GM12878 (cell line): ENCODE measurements around the gene ENOX1.

Experiments
- EZH2 ChIP-seq: IDR thresholded peaks from 2 replicates; pipeline ENCODE4 v1.6.1; 2012; ENCODE audit warnings: low read depth, mild to moderate bottlenecking, control low read depth, inconsistent platforms, low read length, borderline replicate concordance; ENCODE audit not compliant: control insufficient read depth
- HDAC2 ChIP-seq: fragments of 200-600 bp; sonication (generic); IDR thresholded peaks from 2 replicates; pipeline ENCODE4 v1.6.1; 2017
- POLR2A ChIP-seq: IDR thresholded peaks from 2 replicates; pipeline ENCODE4 v1.6.1; 2011; ENCODE audit warnings: low read depth, mild to moderate bottlenecking, low read length
- TF ChIP-seq, protein P1 (sequence below): IDR thresholded peaks from 2 replicates; pipeline ENCODE4 v1.6.1; 2012; ENCODE audit warnings: mild to moderate bottlenecking, low read depth, low read length
- TF ChIP-seq, protein P2 (sequence below): fragments of 450-650 bp; conservative IDR thresholded peaks from 2 replicates; pipeline ENCODE4 v1.6.1; 2017; ENCODE audit warnings: mild to moderate bottlenecking, moderate library complexity
- TF ChIP-seq, protein P3 (sequence below), 3 experiments: IDR thresholded peaks in 2 of 3; conservative IDR thresholded peaks in 1 of 3; 2 replicates each; pipeline ENCODE4 v1.5.1; 2011; ENCODE audit warnings: low read depth in 3 of 3, low read length in 3 of 3, mild to moderate bottlenecking in 3 of 3, control low read depth in 2 of 3, moderate library complexity in 2 of 3, inconsistent platforms in 1 of 3, mixed read lengths in 1 of 3; ENCODE audit not compliant: control insufficient read depth in 2 of 3, insufficient read depth in 1 of 3; ENCODE audit errors: extremely low read depth in 1 of 3

DNA sequence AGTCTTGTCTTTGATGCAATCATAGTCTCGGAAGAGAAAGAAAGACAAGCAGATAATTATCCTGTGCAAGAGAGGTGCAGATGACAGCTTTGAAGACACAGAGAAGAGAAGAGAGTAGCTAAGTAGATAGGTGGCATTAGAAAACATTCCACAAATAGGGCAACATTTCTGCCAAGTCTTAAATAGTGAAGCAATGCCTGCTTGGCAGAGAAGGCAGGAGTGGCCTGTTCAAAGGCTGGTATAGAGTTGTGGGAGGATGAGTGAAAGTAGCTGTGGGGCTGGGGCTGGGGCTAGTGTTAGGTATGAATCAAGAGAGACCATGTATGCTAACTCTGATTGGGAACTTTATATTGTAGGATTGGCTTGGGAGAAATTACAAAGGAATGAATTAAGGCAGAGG, 457.9 kb downstream of the ENOX1 start:
- TF ChIP-seq, protein P1, sequence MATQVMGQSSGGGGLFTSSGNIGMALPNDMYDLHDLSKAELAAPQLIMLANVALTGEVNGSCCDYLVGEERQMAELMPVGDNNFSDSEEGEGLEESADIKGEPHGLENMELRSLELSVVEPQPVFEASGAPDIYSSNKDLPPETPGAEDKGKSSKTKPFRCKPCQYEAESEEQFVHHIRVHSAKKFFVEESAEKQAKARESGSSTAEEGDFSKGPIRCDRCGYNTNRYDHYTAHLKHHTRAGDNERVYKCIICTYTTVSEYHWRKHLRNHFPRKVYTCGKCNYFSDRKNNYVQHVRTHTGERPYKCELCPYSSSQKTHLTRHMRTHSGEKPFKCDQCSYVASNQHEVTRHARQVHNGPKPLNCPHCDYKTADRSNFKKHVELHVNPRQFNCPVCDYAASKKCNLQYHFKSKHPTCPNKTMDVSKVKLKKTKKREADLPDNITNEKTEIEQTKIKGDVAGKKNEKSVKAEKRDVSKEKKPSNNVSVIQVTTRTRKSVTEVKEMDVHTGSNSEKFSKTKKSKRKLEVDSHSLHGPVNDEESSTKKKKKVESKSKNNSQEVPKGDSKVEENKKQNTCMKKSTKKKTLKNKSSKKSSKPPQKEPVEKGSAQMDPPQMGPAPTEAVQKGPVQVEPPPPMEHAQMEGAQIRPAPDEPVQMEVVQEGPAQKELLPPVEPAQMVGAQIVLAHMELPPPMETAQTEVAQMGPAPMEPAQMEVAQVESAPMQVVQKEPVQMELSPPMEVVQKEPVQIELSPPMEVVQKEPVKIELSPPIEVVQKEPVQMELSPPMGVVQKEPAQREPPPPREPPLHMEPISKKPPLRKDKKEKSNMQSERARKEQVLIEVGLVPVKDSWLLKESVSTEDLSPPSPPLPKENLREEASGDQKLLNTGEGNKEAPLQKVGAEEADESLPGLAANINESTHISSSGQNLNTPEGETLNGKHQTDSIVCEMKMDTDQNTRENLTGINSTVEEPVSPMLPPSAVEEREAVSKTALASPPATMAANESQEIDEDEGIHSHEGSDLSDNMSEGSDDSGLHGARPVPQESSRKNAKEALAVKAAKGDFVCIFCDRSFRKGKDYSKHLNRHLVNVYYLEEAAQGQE, result no peak
- TF ChIP-seq POLR2A (no peak), HDAC2 (no peak), EZH2 (no peak)
- TF ChIP-seq, protein P2, sequence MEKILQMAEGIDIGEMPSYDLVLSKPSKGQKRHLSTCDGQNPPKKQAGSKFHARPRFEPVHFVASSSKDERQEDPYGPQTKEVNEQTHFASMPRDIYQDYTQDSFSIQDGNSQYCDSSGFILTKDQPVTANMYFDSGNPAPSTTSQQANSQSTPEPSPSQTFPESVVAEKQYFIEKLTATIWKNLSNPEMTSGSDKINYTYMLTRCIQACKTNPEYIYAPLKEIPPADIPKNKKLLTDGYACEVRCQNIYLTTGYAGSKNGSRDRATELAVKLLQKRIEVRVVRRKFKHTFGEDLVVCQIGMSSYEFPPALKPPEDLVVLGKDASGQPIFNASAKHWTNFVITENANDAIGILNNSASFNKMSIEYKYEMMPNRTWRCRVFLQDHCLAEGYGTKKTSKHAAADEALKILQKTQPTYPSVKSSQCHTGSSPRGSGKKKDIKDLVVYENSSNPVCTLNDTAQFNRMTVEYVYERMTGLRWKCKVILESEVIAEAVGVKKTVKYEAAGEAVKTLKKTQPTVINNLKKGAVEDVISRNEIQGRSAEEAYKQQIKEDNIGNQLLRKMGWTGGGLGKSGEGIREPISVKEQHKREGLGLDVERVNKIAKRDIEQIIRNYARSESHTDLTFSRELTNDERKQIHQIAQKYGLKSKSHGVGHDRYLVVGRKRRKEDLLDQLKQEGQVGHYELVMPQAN, result no peak
- TF ChIP-seq, protein P3, sequence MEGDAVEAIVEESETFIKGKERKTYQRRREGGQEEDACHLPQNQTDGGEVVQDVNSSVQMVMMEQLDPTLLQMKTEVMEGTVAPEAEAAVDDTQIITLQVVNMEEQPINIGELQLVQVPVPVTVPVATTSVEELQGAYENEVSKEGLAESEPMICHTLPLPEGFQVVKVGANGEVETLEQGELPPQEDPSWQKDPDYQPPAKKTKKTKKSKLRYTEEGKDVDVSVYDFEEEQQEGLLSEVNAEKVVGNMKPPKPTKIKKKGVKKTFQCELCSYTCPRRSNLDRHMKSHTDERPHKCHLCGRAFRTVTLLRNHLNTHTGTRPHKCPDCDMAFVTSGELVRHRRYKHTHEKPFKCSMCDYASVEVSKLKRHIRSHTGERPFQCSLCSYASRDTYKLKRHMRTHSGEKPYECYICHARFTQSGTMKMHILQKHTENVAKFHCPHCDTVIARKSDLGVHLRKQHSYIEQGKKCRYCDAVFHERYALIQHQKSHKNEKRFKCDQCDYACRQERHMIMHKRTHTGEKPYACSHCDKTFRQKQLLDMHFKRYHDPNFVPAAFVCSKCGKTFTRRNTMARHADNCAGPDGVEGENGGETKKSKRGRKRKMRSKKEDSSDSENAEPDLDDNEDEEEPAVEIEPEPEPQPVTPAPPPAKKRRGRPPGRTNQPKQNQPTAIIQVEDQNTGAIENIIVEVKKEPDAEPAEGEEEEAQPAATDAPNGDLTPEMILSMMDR (IDR thresholded peaks at IDR 0.05 in 2 of 3, conservative IDR thresholded peaks at IDR 0.05 in 1 of 3; ENCODE audit: control insufficient read depth in 2 of 3, extremely low read depth in 1 of 3, insufficient read depth in 1 of 3, low read depth in 3 of 3, low read length in 3 of 3), result no peak
